ENCODE data around the gene GLI3. TPM values are rescaled to one million over a fixed set of nuclear protein-coding genes. Genes with fewer than 3 reads are reported as not detected.

Gene GLI3
- total and polyA plus RNA-seq, 2 donors (not counting 1 experiment from before 2014, with no cell fraction given), result 6.4 to 6.5 TPM

GRCh38 chr7:42155584-42156290 is 81.3 kb downstream of the GLI3 start:
- TF ChIP-seq, protein P1, sequence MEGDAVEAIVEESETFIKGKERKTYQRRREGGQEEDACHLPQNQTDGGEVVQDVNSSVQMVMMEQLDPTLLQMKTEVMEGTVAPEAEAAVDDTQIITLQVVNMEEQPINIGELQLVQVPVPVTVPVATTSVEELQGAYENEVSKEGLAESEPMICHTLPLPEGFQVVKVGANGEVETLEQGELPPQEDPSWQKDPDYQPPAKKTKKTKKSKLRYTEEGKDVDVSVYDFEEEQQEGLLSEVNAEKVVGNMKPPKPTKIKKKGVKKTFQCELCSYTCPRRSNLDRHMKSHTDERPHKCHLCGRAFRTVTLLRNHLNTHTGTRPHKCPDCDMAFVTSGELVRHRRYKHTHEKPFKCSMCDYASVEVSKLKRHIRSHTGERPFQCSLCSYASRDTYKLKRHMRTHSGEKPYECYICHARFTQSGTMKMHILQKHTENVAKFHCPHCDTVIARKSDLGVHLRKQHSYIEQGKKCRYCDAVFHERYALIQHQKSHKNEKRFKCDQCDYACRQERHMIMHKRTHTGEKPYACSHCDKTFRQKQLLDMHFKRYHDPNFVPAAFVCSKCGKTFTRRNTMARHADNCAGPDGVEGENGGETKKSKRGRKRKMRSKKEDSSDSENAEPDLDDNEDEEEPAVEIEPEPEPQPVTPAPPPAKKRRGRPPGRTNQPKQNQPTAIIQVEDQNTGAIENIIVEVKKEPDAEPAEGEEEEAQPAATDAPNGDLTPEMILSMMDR (conservative IDR thresholded peaks at IDR 0.05 in 1 of 2, IDR thresholded peaks at IDR 0.05 in 1 of 2; ENCODE audit: low read depth in 1 of 2, low read length in 2 of 2), result no peak
- TF ChIP-seq EZH2 (IDR thresholded peaks at IDR 0.05; ENCODE audit: low read length, missing control alignments), result no peak
- Histone ChIP-seq H3K79me2 (ENCODE audit: control insufficient read depth, insufficient read depth, low read length) (no peaks in the 10 kb centered on the region), H3K9me3 (ENCODE audit: control insufficient read depth, insufficient read depth, low read depth, low read length) (no peaks in the 10 kb centered on the region), H3K4me1 (ENCODE audit: control insufficient read depth, extremely low read depth, insufficient read depth, low read length) (peaks cover 13% of the 10 kb centered on the region), H3K36me3 (ENCODE audit: control insufficient read depth, insufficient read depth, low read length) (no peaks in the 10 kb centered on the region), H3K9ac (ENCODE audit: insufficient read depth, low read length) (no peak overlapping the region), H3K4me3 (replicated peaks in 1 of 4; ENCODE audit: control extremely low read depth in 1 of 4, insufficient read depth in 1 of 4, low read depth in 3 of 4, low read length in 4 of 4) (no peak overlapping the region), H3K27me3 (ENCODE audit: control insufficient read depth, insufficient read depth, low read length) (no peaks in the 10 kb centered on the region), H3K4me2 (ENCODE audit: extremely low read depth, insufficient read depth, low read length) (no peak overlapping the region), H4K20me1 (ENCODE audit: control insufficient read depth, extremely low read depth, insufficient read depth, low read length) (no peaks in the 10 kb centered on the region), H2AFZ (ENCODE audit: low read length) (no peak overlapping the region), H3K27ac (ENCODE audit: insufficient read depth, low read length) (no peak overlapping the region)
- no peak for DNase-seq (ENCODE audit: low read depth in 2 of 2)

DNA sequence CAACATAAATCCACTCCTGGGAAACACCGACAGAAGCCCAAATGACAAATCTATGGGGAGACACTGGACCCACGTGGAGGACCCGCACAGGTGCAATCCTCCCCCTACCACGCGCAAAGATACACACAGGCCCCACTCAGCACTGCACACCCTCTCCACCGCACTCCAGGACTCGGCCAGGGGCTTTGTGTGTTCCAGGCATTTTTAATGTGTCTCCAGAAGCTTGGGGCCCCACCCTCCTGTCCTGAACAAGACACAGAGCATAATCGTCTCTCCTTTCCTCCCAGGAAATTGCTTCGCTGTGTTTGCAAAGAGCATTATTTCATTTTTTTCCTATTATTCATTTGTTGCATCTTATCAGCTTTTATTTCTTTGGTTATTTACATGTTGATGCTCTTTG is 82.8 kb downstream of the GLI3 start:
- Histone ChIP-seq H3K4me1 (ENCODE audit: control insufficient read depth, extremely low read depth, insufficient read depth, low read length) (peaks cover 13% of the 10 kb centered on the region), H3K79me2 (ENCODE audit: control insufficient read depth, insufficient read depth, low read length) (no peaks in the 10 kb centered on the region), H3K27me3 (ENCODE audit: control insufficient read depth, insufficient read depth, low read length) (no peaks in the 10 kb centered on the region)

GRCh38 chr7:42152329-42153205 is 84.4 kb downstream of the GLI3 start:
- Histone ChIP-seq H3K36me3 (ENCODE audit: control insufficient read depth, insufficient read depth, low read length) (no peaks in the 10 kb centered on the region), H3K79me2 (ENCODE audit: control insufficient read depth, insufficient read depth, low read length) (no peaks in the 10 kb centered on the region), H3K4me1 (ENCODE audit: control insufficient read depth, extremely low read depth, insufficient read depth, low read length) (peaks cover 13% of the 10 kb centered on the region), H3K4me2 (ENCODE audit: extremely low read depth, insufficient read depth, low read length) (no peak overlapping the region), H3K9me3 (ENCODE audit: control insufficient read depth, insufficient read depth, low read depth, low read length) (no peaks in the 10 kb centered on the region), H3K4me3 (replicated peaks in 1 of 4; ENCODE audit: control extremely low read depth in 1 of 4, insufficient read depth in 1 of 4, low read depth in 3 of 4, low read length in 4 of 4) (no peak overlapping the region), H4K20me1 (ENCODE audit: control insufficient read depth, extremely low read depth, insufficient read depth, low read length) (no peaks in the 10 kb centered on the region), H3K27me3 (ENCODE audit: control insufficient read depth, insufficient read depth, low read length) (no peaks in the 10 kb centered on the region), H3K27ac (ENCODE audit: insufficient read depth, low read length) (no peak overlapping the region), H2AFZ (ENCODE audit: low read length) (no peak overlapping the region), H3K9ac (ENCODE audit: insufficient read depth, low read length) (no peak overlapping the region)
- DNase-seq (ENCODE audit: low read depth in 2 of 2), result no peak
- TF ChIP-seq EZH2 (IDR thresholded peaks at IDR 0.05; ENCODE audit: low read length, missing control alignments), result no peak
- TF ChIP-seq, protein P1 (conservative IDR thresholded peaks at IDR 0.05 in 1 of 2, IDR thresholded peaks at IDR 0.05 in 1 of 2; ENCODE audit: low read depth in 1 of 2, low read length in 2 of 2), result no peak

More for the DNA sequence above, 82.8 kb downstream of the GLI3 start:
- Histone ChIP-seq H3K4me3 (replicated peaks in 1 of 4; ENCODE audit: control extremely low read depth in 1 of 4, insufficient read depth in 1 of 4, low read depth in 3 of 4, low read length in 4 of 4) (no peak overlapping the region), H2AFZ (ENCODE audit: low read length) (no peak overlapping the region), H3K9me3 (ENCODE audit: control insufficient read depth, insufficient read depth, low read depth, low read length) (no peaks in the 10 kb centered on the region), H3K36me3 (ENCODE audit: control insufficient read depth, insufficient read depth, low read length) (no peaks in the 10 kb centered on the region), H3K27ac (ENCODE audit: insufficient read depth, low read length) (no peak overlapping the region), H3K9ac (ENCODE audit: insufficient read depth, low read length) (no peak overlapping the region), H3K4me2 (ENCODE audit: extremely low read depth, insufficient read depth, low read length) (no peak overlapping the region), H4K20me1 (ENCODE audit: control insufficient read depth, extremely low read depth, insufficient read depth, low read length) (no peaks in the 10 kb centered on the region)
- DNase-seq (ENCODE audit: low read depth in 2 of 2), result no peak
- TF ChIP-seq, protein P1 (conservative IDR thresholded peaks at IDR 0.05 in 1 of 2, IDR thresholded peaks at IDR 0.05 in 1 of 2; ENCODE audit: low read depth in 1 of 2, low read length in 2 of 2), result no peak
- TF ChIP-seq EZH2 (IDR thresholded peaks at IDR 0.05; ENCODE audit: low read length, missing control alignments), result no peak

Measured in fibroblast of lung (primary cell).